Measurements from ENCODE around the gene SUGP1. TPM values are rescaled to one million over a fixed set of nuclear protein-coding genes. Genes with fewer than 3 reads are reported as not detected.
"Not testable (repeated sequence)": the region's sequence is repeated elsewhere in the genome, so short reads cannot be mapped to it uniquely, and the experiment has no call there.

The SUGP1 gene
- 11.7 and 29.3 TPM in 2 replicates for total RNA-seq (2014; rRNA removed; shearing (Covaris generic))

- peak; percentile 90 for DNase-seq (ENCODE audit: low read depth)
Observed at GRCh38 chr19:19320361-19321140, at the start of gene SUGP1, which contains the start of gene MAU2. Gene SUGP1 (minus strand): TSS chr19:19320509. CDS start chr19:19320496, 13 bp downstream. Gene MAU2 (plus strand): TSS chr19:19320829. CDS start chr19:19320860, 31 bp downstream.

DNA sequence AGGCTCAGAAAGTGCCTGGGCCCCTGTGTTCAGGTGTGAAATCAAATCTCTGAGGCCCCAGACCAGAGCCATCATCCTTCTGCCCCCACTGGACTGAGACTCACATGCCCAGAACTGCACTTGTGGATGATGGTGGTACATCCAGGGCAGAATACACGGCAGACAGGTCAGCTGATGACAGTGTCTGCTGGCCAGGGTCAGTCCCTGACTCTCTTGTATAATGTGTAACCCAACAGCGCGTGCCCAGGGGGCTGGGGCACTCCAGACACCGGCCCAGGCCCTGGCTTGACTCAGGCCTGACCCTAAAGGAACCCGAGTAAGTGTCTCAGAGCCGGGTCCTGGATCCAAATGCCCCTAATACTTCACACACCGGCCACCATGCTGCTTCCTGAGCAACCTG lies 47.8 kb upstream of the SUGP1 start:
- DNase-seq (ENCODE audit: low read depth) = no peak

DNA sequence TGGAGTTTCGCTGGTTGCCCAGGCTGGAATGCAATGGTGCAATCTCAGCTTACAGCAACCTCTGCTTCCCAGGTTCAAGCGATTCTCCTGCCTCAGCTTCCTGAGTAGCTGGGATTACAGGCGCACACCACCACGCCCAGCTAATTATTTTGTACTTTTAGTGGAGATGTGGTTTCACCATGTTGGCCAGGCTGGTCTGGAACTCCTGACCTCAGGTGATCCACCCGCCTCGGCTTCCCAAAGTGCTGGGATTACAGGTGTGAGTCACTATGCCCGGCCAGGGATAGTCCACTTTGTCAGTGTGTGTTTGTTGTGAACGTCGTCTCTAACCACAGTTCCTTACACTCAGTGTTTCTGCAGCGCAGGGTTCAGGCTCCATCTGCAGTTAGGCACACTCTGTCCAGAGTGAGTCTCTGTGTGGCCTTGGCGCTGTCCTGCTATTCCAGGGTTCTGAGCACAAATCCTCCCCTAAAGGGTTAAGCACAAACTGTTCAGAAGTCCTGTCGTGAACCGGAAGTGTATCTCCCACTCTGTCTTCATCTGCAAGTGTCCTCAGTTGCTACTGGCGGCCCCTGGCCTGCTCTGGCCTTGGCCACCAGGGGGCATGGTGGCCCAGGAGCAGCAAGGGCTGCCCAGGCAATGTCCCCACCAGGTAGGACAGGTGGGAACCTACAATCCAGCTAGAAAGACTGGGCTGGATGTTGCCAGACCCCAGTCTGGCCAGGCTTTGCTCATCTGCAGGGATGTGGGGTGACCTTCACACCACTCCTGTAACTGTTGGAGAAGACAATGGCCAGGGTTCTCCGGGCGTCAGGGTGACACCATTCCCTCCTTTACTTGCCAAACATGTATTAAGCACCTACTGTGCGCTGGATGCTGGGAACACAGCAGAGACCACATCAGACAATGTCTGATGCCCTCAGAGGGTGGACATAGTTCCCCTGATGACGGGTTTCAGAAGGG lies 46.4 kb upstream of the SUGP1 start:
- DNase-seq (ENCODE audit: low read depth) = peak; percentile 72

DNA sequence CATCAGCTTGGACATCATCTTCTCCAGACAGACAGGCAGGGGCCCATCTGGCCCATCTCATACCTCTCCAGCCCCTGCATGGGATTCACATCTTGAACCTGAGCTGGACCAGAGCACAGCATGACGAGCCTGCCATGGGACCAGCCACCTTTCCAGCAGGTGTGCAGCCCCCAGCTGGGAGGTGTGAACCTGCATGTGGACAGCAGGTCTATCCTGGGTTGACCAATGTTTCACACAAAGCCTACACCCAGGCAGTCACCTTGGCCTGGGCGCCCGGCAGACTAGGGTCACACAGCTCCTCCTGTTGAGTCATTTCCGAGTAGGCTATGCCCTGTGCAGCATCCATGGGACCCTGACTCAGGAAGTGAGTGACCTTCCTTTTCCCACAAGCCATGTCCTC lies 41.8 kb upstream of the SUGP1 start:
- DNase-seq (ENCODE audit: low read depth) = no peak

GRCh38 chr19:19361075-19361594 lies 40.8 kb upstream of the SUGP1 start:
- DNase-seq (ENCODE audit: low read depth) = peak; percentile 84

GRCh38 chr19:19356901-19357566 lies 36.7 kb upstream of the SUGP1 start:
- DNase-seq (ENCODE audit: low read depth) = no peak

GRCh38 chr19:19356500-19356899 lies 36.2 kb upstream of the SUGP1 start:
- no peak for DNase-seq (ENCODE audit: low read depth)

GRCh38 chr19:19355606-19356139 lies 35.4 kb upstream of the SUGP1 start:
- DNase-seq (ENCODE audit: low read depth) = no peak

DNA sequence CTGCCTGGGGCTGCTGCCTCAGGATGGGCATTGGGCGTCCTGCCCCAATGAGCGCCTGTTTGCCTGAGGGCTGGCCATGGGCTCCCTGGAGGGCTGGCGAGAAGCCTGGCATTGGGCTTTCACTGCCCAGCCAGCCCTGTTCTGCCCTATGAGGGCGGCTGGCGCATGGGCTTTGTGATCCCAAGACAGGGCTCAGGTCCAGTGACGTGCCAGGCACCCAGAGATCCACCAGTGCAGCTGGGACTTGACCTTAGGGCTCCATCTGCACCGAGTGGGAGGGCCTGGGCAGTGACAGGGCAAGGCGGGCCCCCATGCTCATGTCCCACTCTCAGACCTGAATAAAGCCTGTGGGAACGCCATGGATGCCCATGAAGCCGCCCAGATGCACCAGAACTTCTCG lies 34.6 kb upstream of the SUGP1 start:
- no peak for DNase-seq (ENCODE audit: low read depth)

DNA sequence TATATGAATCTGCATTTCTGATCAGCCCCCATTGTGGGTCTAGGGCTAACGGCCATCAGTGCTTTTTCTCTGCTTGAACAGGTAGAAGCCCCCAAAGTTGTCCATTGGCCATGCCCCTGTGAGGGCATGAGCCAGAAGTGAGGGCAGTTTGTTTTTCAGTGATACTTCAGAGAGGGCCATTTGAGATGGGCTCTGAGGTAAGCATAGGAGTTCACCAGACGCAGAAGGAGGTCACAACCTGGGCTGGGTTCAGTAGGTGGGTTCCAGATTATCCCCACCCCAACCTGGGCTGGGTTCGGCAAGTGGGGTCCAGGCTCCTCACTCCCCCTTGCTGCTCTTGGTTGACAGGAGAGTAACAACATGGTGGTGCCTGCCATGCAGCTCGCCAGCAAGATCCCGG lies 33.7 kb upstream of the SUGP1 start:
- no peak for DNase-seq (ENCODE audit: low read depth)

DNA sequence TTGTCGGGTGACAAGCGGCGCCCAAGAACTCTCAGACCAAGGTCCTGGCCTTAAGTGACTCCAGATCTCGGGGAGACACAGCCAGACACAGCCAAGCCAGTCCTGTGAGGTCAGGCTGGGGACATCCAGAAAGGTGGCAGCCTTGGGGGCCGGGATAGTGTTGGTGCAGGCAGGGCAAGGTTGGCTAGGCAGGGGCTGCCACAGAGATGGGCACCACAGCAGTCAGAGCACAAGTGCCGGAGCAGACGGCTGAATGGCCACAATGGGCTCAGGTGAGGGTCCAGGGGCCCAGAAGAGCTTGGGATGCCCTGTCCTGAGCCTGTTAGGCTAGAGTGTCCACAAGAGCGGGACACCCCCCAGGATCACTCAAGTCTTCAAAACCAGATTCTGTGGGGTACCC lies 32.5 kb upstream of the SUGP1 start:
- DNase-seq (ENCODE audit: low read depth) = no peak

DNA sequence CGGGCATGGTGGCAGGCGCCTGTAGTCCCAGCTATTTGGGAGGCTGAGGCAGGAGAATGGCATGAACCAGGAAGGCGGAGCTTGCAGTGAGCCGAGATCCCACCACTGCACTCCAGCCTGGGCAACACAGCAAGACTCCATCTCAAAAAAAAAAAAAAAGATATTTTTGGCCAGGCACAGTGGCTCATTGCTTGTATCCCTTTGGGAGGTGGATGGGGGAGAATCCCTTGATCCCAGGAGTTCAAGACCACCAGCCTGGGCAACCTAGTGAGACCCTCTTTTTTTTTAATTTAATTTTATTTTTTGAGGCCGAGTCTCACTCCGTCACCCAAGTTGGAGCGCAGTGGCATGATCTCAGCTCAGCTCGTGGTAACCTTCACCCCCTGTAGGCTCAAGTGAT lies 30.4 kb upstream of the SUGP1 start:
- not testable (repeated sequence) for DNase-seq (ENCODE audit: low read depth)

GRCh38 chr19:19349365-19349764 lies 29.1 kb upstream of the SUGP1 start:
- no peak for DNase-seq (ENCODE audit: low read depth)

DNA sequence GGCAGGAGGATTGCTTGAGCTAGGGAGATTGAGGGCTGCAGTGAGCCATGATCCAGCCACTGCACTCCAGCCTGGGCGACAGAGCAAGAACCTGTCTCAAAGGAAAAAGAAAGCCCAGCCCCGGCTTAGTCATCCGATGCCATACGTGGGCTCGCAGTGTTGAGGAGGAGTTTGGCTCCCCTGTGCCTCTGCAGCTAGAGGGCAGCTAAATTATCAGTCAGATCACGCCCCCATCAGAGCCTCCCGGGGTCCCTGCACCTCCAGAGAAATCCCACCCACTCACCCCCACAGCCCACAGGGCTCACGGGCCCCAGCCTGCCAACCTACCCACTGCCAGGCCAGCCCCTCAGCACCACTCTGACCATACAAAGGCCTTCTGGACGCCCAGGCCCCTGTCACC lies 28.0 kb upstream of the SUGP1 start:
- no peak for DNase-seq (ENCODE audit: low read depth)

- DNase-seq (ENCODE audit: low read depth) = no peak
Observed at GRCh38 chr19:19347401-19348110, 27.2 kb upstream of the SUGP1 start.

GRCh38 chr19:19345970-19346369 lies 25.7 kb upstream of the SUGP1 start:
- no peak for DNase-seq (ENCODE audit: low read depth)

GRCh38 chr19:19345232-19345631 lies 24.9 kb upstream of the SUGP1 start:
- DNase-seq (ENCODE audit: low read depth) = no peak

GRCh38 chr19:19343762-19344161 lies 23.5 kb upstream of the SUGP1 start:
- no peak for DNase-seq (ENCODE audit: low read depth)

GRCh38 chr19:19343016-19343362 lies 22.7 kb upstream of the SUGP1 start:
- DNase-seq (ENCODE audit: low read depth) = no peak

DNA sequence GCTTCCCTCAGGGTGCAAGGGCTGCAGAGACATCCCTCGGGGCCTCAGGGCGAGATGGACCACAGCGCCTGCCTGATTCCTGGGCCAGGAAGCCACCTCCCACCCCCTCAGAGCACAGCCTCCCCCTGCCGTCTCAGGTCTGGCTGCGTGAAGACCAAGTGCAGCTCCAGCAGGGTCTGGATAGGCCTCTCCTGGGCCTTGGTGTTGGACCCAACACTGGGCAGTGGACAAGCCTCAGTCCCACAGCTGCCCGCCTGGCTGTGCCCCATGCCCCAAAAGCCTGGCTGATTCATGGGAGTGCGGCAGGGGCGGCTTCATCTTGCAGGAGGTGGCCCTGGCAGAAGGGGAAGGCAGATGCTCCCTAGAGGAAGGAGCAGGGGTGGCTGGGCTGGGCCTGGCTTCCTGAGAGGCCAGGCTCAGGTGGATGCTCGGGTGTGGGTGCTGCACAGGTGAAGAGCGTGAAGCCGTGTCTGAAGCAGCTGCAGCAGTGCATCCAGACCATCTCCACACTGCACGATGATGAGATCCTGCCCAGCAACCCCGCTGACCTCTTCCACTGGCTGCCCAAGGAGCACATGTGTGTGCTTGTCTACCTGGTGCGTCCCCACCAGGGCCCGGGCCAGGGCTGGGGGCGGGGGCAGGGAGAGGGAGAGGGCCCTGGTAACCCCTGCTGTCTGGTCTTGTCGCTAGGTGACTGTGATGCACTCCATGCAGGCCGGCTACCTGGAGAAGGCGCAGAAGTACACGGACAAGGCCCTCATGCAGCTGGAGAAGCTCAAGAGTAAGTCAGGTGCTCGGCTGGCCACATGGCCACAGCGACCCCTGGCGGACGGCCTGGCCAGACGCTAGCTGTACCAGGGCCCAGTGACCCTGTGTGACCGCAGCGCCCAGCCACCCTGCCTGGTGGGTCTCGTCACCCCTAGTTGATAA lies 22.0 kb upstream of the SUGP1 start:
- DNase-seq (ENCODE audit: low read depth) = peak; percentile 37
